Measurements from ENCODE around the gene MAEA. TPM values are rescaled to one million over a fixed set of nuclear protein-coding genes. Genes with fewer than 3 reads are reported as not detected.

The MAEA gene
- total and polyA plus RNA-seq, 12 donors: 39.1 to 72.8 (median 50.3) TPM

GRCh38 chr4:1250527-1250812 lies 39.2 kb upstream of the MAEA start:
- intact Hi-C loops (cut with DNase I): loop anchor here in 5 of 10 donors (2.0 to 10.0 kb wide), 5 partner anchors 37 to 104 kb away; partner anchors contain the start of genes MAEA (in 1 of the 5) and UVSSA (in 1 of the 5)
- TF ChIP-seq, protein P1, sequence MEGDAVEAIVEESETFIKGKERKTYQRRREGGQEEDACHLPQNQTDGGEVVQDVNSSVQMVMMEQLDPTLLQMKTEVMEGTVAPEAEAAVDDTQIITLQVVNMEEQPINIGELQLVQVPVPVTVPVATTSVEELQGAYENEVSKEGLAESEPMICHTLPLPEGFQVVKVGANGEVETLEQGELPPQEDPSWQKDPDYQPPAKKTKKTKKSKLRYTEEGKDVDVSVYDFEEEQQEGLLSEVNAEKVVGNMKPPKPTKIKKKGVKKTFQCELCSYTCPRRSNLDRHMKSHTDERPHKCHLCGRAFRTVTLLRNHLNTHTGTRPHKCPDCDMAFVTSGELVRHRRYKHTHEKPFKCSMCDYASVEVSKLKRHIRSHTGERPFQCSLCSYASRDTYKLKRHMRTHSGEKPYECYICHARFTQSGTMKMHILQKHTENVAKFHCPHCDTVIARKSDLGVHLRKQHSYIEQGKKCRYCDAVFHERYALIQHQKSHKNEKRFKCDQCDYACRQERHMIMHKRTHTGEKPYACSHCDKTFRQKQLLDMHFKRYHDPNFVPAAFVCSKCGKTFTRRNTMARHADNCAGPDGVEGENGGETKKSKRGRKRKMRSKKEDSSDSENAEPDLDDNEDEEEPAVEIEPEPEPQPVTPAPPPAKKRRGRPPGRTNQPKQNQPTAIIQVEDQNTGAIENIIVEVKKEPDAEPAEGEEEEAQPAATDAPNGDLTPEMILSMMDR (IDR thresholded peaks at IDR 0.05): no peak

DNA sequence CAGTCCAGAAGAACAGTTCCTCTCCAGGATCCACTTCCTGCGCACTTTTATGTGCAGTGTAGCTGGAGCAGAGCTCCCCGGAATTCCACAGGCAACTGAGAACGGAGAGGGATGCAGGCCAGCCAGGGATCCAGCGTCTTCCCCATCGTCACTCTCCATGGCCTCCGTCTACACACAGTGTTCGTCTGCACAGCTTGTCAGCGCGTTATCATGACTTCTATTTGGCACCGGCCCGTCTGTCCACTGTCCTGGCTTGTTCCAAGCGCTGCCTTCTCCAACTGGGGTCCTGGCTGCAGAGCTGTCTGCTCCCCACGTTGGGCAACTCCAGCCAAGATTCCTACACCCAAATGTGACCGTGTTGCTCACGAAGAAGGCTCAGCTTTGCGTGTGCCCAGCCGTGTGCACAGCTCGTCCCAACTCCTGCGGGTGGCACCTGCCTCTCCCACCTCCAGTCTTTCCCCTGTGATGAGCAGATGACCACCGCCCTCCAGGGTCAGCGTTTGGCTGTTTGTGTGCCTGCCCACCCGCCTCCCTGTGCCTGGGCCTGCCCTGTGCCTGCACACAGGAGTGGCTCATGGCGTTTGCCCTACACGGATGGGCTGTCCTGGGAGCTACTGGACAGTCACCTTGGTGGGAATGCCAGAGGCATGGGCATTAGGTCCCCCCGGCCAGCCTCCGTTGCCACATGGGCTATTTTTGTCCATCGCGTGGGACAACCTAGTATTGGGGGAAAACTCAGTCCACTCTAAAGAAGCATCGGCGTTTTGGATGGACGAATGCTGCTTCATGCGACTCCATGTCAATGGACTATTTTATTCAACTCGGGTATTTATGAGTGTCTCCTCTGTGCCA lies 38.5 kb upstream of the MAEA start:
- DNase-seq: no peak
- intact Hi-C loops (cut with DNase I): loop anchor here in 5 of 10 donors (2.0 to 10.0 kb wide), 5 partner anchors 36 to 104 kb away; partner anchors contain the start of genes MAEA (in 1 of the 5) and UVSSA (in 1 of the 5)

More at GRCh38 chr4:1250527-1250812, 39.2 kb upstream of the MAEA start:
- Histone ChIP-seq H3K27ac (peak overlapping the region in 9 of 10 donors; percentile 91 to 99 (median 98)), H3K4me1 (peaks cover 31 to 48% (median 39%) of the 10 kb centered on the region in 9 donors), H3K36me3 (peaks cover 0 to 13% (median 0%) of the 10 kb centered on the region in 9 donors), H3K9me3 (peaks cover 0 to 26% (median 0%) of the 10 kb centered on the region in 11 donors), H3K4me3 (peak overlapping the region in 6 of 10 donors; percentile 74 to 86 (median 80)), H3K27me3 (no peaks in the 10 kb centered on the region)
- 86 to 90% methylated on average over 7 of the region's 7 CpGs for WGBS, 2 donors
- no peak for DNase-seq
- no peak for ATAC-seq

DNA sequence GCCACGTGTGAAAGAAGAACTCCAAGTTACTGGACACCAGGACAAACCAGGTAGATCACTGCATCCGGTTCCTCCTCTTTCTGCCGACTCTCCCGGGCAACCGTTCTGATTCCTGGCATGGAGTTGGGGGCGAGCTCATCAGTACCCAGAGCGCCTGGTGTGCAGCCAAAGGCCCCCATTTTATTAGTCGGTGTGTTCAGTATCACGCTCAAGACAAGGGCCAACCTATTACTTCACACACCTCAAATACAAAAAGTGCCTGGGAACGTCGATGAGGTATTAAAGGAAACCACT lies 38.0 kb upstream of the MAEA start:
- H3K27ac ChIP-seq: no peak overlapping the region
- no peaks in the 10 kb centered on the region for H3K27me3 ChIP-seq
- no peak overlapping the region for H3K4me3 ChIP-seq
- peaks cover 19 to 35% (median 26%) of the 10 kb centered on the region in 9 donors for H3K4me1 ChIP-seq
- 96 to 98% methylated on average over 11 of the region's 11 CpGs for WGBS, 2 donors
- peaks cover 0 to 13% (median 0%) of the 10 kb centered on the region in 9 donors for H3K36me3 ChIP-seq
- no peak for ATAC-seq
- DNase-seq: no peak
- TF ChIP-seq, protein P1 (IDR thresholded peaks at IDR 0.05): no peak
- H3K9me3 ChIP-seq: peaks cover 0 to 36% (median 0%) of the 10 kb centered on the region in 11 donors
- intact Hi-C loops (cut with DNase I): loop anchor here in 5 of 10 donors (2.0 to 10.0 kb wide), 5 partner anchors 36 to 103 kb away; partner anchors contain the start of genes MAEA (in 1 of the 5) and UVSSA (in 1 of the 5)

More for the DNA sequence above, 38.5 kb upstream of the MAEA start:
- 86 to 89% methylated on average over 33 of the region's 33 CpGs for WGBS, 2 donors
- no peak overlapping the region for H3K4me3 ChIP-seq
- no peaks in the 10 kb centered on the region for H3K27me3 ChIP-seq
- H3K4me1 ChIP-seq: peaks cover 25 to 41% (median 32%) of the 10 kb centered on the region in 9 donors
- peaks cover 0 to 31% (median 0%) of the 10 kb centered on the region in 11 donors for H3K9me3 ChIP-seq
- H3K36me3 ChIP-seq: peaks cover 0 to 13% (median 0%) of the 10 kb centered on the region in 9 donors
- TF ChIP-seq, protein P1 (IDR thresholded peaks at IDR 0.05): no peak
- peak overlapping the region in 5 of 10 donors; percentile 96 to 99 (median 98) for H3K27ac ChIP-seq
- ATAC-seq: no peak

DNA sequence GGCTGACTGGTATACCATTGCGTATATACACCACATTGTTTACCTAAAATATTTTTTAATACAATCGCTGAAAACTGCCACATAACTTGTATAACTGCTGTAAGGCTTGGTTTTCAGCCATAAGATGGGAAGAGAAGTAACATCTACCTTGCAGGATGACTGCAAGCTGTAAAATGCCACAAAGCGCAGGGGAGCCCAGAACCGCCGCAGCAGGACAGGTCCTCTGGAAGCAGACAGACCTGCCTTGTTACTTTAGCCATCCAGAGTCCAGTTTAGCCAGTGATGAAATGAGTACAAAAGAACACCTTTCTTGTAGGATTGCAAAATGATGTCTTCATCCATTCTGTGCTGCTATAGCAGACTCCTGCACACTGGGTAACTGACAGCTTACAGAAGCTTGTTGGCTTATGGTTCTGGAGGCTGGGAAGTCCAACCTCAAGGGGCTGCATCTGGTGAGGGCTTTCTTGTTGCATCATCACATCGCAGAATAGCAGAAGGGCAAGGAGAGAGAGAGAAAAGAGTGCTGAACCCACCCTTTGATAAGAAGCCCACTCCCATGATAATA lies 36.7 kb upstream of the MAEA start:
- no peak for ATAC-seq
- no peaks in the 10 kb centered on the region for H3K27me3 ChIP-seq
- H3K4me3 ChIP-seq: no peak overlapping the region
- peaks cover 0 to 48% (median 0%) of the 10 kb centered on the region in 11 donors for H3K9me3 ChIP-seq
- WGBS, 2 donors: 96 to 97% methylated on average over 6 of the region's 6 CpGs
- intact Hi-C loops (cut with DNase I): loop anchor here in 4 of 10 donors (5.0 to 10.0 kb wide), 4 partner anchors 34 to 102 kb away; partner anchors contain the start of genes MAEA (in 1 of the 4) and UVSSA (in 1 of the 4)
- peaks cover 12 to 25% (median 18%) of the 10 kb centered on the region in 9 donors for H3K4me1 ChIP-seq
- TF ChIP-seq, protein P1 (IDR thresholded peaks at IDR 0.05): no peak
- peaks cover 0 to 13% (median 0%) of the 10 kb centered on the region in 9 donors for H3K36me3 ChIP-seq
- H3K27ac ChIP-seq: no peak overlapping the region
- no peak for DNase-seq
